GM21576 (cell line): Measurements from ENCODE around the gene ZNF814.
"Not testable (repeated sequence)": the region's sequence is repeated elsewhere in the genome, so short reads cannot be mapped to it uniquely, and the experiment has no call there.

Source experiments
- ATAC-seq: cut with Tn5 transposase; IDR thresholded peaks from one replicate; pipeline ENCODE4 v1.9.1; 2021; ENCODE audit warnings: mild to moderate bottlenecking, moderate library complexity; ENCODE audit not compliant: unreplicated experiment

Gene ZNF814

GRCh38 chr19:57867868-57868492 lies 20.9 kb downstream of the ZNF814 start:
- ATAC-seq: no peak

- ATAC-seq: not testable (repeated sequence)
Measured at GRCh38 chr19:57862351-57862750, 26.5 kb downstream of the ZNF814 start.

GRCh38 chr19:57854117-57854516 lies 34.7 kb downstream of the ZNF814 start:
- not testable (repeated sequence) for ATAC-seq

GRCh38 chr19:57851812-57852603 lies 36.8 kb downstream of the ZNF814 start:
- not testable (repeated sequence) for ATAC-seq

GRCh38 chr19:57850553-57851017 lies 38.3 kb downstream of the ZNF814 start:
- ATAC-seq: no peak

GRCh38 chr19:57849666-57850473 lies 39.0 kb downstream of the ZNF814 start, which contains the start of gene ZNF587:
Gene ZNF587, plus strand, starts transcription at chr19:57849859. Its CDS starts 180 bp downstream, at chr19:57850039.
- peak; percentile 94 for ATAC-seq

GRCh38 chr19:57849162-57849665 lies 39.6 kb downstream of the ZNF814 start:
- ATAC-seq: peak; percentile 24

GRCh38 chr19:57847164-57847563 lies 41.7 kb downstream of the ZNF814 start:
- not testable (repeated sequence) for ATAC-seq

GRCh38 chr19:57841122-57841763 lies 47.6 kb downstream of the ZNF814 start:
- ATAC-seq: no peak

- ATAC-seq: not testable (repeated sequence)
Measured at GRCh38 chr19:57838622-57839191, 50.1 kb downstream of the ZNF814 start.

- ATAC-seq: not testable (repeated sequence)
Measured at GRCh38 chr19:57836991-57837390, 51.8 kb downstream of the ZNF814 start.

- no peak for ATAC-seq
Measured at GRCh38 chr19:57830071-57830602, 58.7 kb downstream of the ZNF814 start, which contains the start of gene ZNF587B. Gene ZNF587B, plus strand, starts transcription at chr19:57830299. Its CDS starts 230 bp downstream, at chr19:57830529.

- ATAC-seq: no peak
Measured at GRCh38 chr19:57829316-57829715, 59.5 kb downstream of the ZNF814 start.

GRCh38 chr19:57825511-57825910 lies 63.3 kb downstream of the ZNF814 start:
- ATAC-seq: no peak

GRCh38 chr19:57823608-57824007 lies 65.2 kb downstream of the ZNF814 start:
- not testable (repeated sequence) for ATAC-seq

- not testable (repeated sequence) for ATAC-seq
Measured at GRCh38 chr19:57823155-57823554, 65.7 kb downstream of the ZNF814 start.

- ATAC-seq: not testable (repeated sequence)
Measured at GRCh38 chr19:57821501-57821900, 67.3 kb downstream of the ZNF814 start.

- not testable (repeated sequence) for ATAC-seq
Measured at GRCh38 chr19:57821095-57821494, 67.7 kb downstream of the ZNF814 start.

GRCh38 chr19:57820599-57820998 lies 68.2 kb downstream of the ZNF814 start:
- no peak for ATAC-seq
